Loucy (cell line): ENCODE measurements around the gene GINS1.

Source experiments
- CTCF ChIP-seq: fragments of 200-600 bp; sonication (generic); conservative IDR thresholded peaks from 2 replicates; pipeline ENCODE4 v1.5.1; 2014; ENCODE audit warnings: mild to moderate bottlenecking, antibody characterized with exemption, low read length
- EZH2phosphoT487 ChIP-seq: fragments of 200-600 bp; IDR thresholded peaks from 2 replicates; pipeline ENCODE4 v1.6.1; 2018; ENCODE audit warnings: antibody characterized with exemption, mild to moderate bottlenecking, moderate library complexity, borderline replicate concordance

- TF ChIP-seq CTCF, result no peak
- no peak for TF ChIP-seq EZH2phosphoT487
These were observed 68.9 kb downstream of the GINS1 start for GRCh38 chr20:25476106-25477013.
